Activated CD8-positive, alpha-beta memory T cell treated with anti-CD3 and anti-CD28 coated beads, Interleukin-2, amount 50 U/mL, for 24 hours (primary cell): Measurements from ENCODE around the gene SLC24A3.

Source experiments
- DNase-seq: peaks from one replicate; pipeline ENCODE4 v3.0.0-alpha.2; 2020; ENCODE audit errors: extremely low read depth

The SLC24A3 gene

DNA sequence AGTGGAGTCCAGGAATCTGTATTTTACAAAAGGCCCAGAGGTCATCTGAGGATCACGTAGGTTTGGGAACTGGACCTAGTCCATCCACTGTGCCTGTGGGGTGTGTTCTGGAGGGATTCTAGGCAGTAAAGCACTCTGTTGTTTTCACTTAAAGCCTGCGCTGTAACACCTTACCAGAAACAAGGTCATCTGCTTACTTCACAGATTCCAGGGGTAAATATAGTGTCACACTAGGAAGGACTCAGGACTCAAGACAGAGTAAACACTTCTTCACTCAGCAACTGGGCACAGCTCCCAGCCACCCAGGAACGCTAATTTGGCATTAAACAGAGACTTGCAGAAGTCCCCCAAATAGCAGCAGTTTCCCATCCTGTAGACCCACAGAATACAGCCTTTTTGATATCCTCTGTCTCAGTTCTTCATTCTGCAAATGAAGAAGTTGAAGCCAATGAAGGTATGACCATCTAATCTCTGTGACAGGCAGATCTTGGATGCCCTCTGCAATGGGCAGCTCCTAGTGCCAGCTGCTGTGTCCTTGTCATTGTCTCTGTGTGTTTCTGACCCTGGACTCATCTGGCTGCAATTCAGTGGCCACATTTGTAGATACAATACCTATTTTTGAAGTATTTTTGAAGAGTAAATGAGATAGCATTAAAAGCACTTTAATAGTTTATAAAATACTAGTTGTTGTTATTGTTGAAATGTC, 129.1 kb downstream of the SLC24A3 start:
- DNase-seq = no peak

DNA sequence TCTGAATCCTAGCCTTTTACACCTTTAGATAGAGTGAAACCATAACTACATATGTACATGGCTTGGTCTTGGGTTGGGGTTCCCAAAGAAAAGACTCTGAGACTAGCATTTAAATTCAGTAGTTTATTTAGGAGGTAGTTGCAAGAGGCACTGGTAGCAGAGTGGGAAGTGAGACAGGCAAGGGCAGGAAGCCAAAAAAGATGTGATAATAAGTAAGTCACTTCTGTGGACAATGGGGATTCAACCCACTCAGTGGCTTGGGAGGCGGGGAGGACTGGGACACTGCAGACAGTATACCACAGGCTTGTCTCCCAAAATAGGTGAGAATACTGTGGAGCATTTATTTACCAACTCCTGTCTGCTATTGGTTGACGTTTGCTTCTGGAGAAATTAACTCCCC, 131.9 kb downstream of the SLC24A3 start:
- DNase-seq = no peak

DNA sequence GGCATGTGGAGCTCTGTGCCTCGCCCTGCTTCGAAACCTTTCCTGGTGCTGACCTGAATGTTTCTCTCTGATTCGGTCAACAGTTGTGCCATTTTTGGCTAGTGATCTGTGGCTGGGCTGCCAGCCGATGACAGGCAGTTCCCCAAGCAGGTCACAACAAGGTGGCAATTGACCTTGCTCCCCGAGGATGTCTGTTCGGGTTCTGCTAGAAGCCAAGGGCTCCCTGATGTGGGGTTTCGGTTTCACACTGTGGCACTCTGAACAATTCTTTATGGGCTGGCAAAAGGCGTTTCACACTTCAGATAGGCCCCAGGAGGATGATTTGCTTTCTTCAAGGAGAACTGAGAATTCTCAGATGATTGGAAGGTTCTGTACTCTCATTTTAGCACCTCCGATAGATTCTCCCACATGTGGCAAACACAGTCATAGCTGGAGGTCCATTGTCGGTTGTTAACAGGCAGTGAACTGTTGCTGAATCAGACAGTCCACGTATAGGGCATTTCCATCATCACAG, 135.6 kb downstream of the SLC24A3 start:
- DNase-seq = no peak

DNA sequence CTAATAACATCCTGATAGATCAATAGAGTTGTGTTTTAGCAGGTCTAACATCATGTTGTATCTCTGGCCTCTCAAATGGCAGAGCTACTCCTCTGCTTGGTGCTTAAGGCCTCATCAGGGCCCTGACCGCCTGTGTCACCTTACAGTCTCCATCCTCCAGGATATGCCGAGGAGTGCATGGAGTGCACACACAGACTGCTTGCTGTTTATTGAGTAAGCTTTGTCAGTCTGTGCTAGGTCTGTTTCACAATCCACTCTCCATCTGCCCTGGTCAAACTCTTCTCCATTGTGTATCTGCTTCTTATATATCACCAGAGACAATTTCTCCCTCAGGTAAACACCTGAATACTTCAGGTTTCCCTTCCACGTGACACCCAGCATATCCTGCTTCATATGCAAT, 136.1 kb downstream of the SLC24A3 start:
- no peak for DNase-seq

DNA sequence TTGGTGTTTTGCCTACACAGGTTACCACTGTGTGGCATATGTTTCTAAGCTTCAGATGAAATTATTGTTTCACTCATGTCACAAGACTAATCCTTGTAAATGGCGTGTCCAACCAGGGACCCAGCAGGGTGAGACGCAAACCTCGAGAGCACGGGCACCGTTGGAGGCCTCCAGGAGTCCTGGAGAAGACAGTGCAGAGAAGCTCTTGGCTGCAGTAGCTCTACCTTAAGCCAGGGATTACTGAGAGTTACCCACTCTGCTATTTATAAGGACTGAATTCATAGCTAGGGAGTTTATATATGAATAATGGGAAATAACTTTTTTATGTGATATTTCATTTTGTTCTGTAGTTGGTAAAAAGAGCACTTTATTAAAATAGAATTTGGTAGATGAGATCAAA, 137.4 kb downstream of the SLC24A3 start:
- DNase-seq = no peak

- DNase-seq = no peak
These were observed 139.1 kb downstream of the SLC24A3 start for GRCh38 chr20:19351542-19351941.

DNA sequence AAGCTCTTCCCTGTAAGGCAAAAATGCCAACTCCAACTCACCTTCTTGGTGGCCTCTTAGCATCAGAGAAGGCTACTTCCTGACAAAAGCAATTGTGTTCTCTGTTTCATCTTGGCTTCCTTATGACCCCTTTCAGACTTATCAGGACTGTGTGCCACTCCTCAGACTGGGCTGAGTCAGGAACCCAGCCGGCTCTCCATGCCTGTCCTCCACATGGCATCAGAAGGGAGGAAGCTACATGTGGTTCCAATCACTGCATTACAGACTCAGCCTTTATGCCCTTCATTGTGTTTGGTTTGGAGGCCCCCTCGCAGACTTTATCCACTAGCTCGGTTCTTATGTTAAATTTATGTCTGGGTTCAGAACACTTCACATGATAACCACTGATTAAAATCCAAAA, 142.5 kb downstream of the SLC24A3 start:
- no peak for DNase-seq

GRCh38 chr20:19361790-19362189, 149.3 kb downstream of the SLC24A3 start:
- DNase-seq = no peak

DNA sequence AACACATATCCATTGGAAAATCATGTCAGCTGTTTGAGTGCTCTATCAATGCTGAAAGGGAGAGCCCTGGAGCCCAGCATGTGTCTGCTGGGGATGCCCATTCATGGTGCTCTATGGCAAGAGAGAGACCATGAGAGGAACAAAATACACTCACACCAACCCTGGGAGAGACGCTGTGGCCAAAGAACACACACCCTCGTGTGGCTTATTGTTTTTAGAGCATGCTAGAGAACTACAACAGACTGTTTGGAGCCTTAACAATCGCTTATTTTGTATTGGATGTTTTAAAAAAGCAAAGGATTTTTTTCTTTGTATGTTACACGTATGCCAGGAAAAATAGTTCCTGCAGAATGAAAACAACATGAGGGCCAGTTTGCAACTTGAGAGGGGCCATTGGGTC, 151.0 kb downstream of the SLC24A3 start:
- DNase-seq = no peak

GRCh38 chr20:19367591-19367990, 155.1 kb downstream of the SLC24A3 start:
- no peak for DNase-seq

- DNase-seq = no peak
These were observed 155.9 kb downstream of the SLC24A3 start for GRCh38 chr20:19368351-19368750.

DNA sequence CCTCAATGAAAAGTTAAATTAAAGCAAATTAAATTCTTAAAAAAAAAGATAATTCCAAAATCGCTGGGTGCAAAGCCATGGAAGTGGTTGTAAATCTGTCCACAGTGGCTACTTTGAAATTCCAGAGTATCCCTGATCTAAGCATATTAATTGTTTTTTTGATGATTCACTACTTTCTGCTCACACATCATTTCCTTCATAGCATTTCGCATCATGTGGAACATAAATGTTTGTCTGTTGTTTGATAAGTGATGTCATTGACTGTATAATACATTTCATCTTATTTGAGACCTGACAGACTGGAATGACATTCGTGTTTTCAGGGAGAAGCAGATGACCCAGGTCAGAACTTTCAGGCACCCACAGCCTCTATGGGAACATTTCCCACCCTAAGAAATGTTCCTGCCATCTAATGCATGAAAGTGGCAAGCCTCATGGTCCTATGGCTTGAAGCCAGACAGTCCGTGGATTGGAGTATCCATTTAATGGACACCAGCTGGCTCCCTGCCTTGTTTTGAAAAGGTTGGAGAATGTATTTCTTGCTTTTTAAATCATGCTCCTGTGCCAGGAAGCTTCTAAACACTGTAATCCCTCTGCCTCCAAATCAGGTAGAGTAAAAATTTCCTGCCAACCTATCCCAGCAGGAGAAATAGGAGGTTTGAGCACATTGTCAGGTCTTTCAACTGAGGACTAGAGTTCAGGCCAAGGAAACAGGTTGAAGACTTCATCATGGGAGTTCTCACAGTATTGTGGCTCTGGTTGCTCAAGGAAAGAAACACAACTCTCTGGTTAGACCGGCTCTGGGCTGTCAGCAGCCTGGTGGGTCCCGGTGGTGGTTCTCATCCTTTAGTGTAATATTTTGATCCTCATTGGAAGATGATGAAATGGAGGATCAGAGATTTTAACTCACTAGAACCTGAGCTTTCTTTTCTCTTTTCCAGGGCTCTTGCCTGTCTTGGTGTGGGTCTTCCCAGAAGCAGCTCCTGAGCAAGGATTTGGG, 157.9 kb downstream of the SLC24A3 start:
- DNase-seq = no peak

DNA sequence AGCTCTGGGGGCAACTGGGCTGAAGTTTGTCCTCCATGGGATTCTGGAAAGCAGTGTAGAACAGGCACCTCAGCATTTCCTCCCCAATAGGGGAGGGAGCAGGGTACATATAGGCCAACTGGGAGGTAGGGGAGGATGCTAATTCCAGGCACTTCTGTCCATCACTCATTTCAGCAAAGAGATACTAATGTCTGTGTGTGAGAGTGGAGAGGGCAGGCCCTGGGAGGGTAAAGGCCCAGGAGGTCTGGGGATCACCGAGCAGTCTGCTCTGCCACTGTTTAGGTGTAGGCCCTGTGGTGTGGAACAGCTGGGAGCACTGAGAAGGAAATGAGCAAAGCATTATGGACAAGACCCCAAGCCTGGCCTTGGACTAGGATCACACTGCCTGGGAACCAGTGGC, 158.7 kb downstream of the SLC24A3 start:
- DNase-seq = no peak

DNA sequence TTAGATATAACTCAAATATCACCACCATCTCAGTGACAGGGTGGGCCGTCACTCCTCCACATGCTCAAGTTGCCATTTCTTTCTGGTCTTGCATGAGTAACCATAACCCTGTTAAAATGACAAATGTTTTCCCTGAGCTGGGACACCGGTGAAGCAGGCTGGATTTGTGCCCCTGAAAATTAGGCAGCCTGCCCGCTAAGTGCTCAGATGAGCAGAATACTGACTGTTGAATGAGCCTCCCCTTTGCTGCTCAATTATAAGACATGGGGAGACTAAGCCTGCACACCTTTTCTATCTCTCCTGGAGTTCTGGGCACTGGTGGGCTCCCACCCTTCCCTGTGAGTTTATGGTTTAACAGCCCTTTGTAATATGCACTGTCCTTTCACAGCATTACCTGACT, 161.8 kb downstream of the SLC24A3 start:
- no peak for DNase-seq

DNA sequence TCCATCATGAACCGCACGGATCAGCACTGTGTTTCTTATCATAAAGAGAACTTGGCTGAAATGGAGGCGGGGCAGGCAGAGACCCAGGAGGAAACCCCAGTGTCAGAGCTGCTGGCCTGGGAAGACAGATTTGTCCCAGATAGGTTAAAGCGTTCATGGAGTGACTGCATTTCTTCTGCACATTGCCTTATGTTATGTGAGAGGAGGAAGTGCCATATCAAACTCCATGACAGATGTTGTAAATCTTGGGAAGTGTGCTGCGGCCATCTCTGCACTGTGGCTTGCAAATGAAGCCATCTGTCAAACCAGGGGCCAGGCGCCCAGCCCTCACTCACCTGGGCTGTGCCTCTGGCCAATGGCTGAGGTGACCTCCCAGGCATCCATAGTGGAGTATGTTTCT, 163.0 kb downstream of the SLC24A3 start:
- no peak for DNase-seq

GRCh38 chr20:19375801-19376200, 163.4 kb downstream of the SLC24A3 start:
- DNase-seq = no peak

GRCh38 chr20:19376451-19377229, 164.2 kb downstream of the SLC24A3 start:
- no peak for DNase-seq

DNA sequence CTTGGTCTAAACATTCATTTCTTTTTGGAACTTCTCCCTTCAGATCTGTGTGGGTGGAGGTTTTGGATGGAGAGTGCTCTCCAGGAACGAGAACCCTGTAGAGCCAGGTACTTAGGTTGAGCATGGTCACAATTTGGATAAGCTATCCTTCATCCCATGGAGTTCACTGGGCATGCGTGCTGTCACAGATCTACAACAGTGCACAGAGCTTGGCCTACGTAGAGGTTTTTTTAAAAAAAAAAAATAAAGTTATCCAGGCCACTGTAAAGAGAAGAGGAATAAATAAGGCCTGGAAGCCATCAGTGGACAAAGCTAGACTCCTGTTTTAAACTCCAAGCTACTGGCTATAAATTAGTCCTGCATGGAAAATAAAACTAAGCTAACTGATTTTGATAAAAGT, 165.6 kb downstream of the SLC24A3 start:
- DNase-seq = no peak

DNA sequence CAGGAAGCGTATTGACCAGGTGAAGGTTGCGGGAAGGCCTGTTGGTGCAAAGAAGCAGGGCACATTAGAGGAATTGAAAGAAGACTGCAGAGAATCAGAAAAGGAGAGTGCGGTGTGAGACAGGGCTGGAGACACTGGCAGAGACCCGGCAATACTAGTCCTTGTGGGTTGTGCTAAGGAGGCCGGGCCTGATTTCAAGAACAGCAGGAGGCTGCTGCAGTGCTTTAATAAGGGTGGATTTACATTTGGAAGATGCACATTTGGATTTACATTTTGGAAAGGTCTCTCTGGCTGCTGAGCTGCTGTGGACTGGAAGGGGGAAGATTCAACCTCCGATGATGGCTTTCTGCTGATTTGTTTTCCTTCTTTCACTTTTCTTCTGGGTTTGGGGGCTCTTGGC, 167.8 kb downstream of the SLC24A3 start:
- DNase-seq = no peak

- no peak for DNase-seq
These were observed 169.5 kb downstream of the SLC24A3 start for GRCh38 chr20:19381947-19382346.

DNA sequence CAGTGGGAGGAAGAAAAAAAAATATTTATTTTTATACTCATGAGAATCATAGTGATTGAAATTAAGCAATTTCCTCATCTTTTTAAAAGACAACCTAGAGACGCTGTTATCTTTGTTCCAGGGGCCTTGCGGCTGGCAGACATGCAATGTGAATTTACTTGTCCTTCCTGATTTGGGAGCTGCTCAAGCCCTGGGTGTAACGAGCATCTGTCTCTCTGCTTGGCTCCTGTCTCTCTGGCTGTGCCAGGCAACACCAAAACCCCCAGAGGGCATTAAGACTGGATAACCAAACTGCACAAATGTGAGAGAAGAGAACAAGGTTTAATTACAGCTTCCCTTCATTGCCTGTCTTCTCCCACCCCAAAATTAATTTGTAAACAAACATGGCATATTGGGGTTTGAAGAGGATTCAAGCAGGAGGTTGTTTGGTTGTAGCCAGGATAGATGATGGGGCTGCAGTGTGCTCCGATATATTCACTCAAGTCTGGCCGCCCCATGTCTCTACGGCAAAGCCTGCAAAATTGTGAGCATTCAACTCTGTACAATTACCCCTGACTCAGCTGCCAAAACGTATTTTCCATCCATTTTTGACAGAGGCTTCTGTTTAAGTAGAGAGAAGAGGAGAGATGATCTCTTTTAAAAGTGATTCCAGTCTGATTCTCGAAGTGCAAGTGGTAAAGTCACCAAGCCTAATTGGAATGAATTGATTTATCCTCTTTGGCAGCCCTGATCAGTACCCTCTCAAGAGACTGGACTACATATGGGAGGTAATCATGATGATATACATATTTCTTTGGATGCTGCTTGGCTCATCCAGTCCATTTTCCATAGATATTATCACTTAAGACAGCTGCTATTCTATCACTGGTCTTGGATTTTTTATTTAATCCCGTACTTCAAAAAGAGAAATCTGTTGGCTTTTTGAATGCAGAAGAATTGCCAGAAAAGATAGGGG, 170.2 kb downstream of the SLC24A3 start:
- DNase-seq = no peak
